MCF 10A (cell line): ENCODE measurements around the gene RBFOX1. TPM values are rescaled to one million over a fixed set of nuclear protein-coding genes. Genes with fewer than 3 reads are reported as not detected.

Source experiments
- BruUV-seq: library from RNA; stranded (reverse); fragments of 400-500 nt; replicated peaks from 2 replicates; lab custom pipeline; 2021; lab: Mats Ljungman, UMichigan
- CTCF ChIA-PET: fragments of 300-600 bp; sonication (Branson Sonifier 250); formaldehyde crosslinking; extraction: SDS; loops from one replicate; lab custom pipeline; 2021; ENCODE audit warnings: antibody characterized with exemption, inconsistent platforms; lab: Yijun Ruan, JAX
- POLR2A ChIA-PET: fragments of 300-600, 350-650 bp; sonication (Branson Sonifier 250); formaldehyde crosslinking; extraction: SDS; loops from one replicate; lab custom pipeline; 2020; ENCODE audit warnings: antibody characterized with exemption, inconsistent platforms; lab: Yijun Ruan, JAX
- DNase-seq: peaks from one replicate; pipeline ENCODE4 v3.0.0-alpha.2; 2018; ENCODE audit not compliant: unreplicated experiment
- H3K27ac Mint-ChIP-seq: one replicate; pipeline ENCODE4 v1.8.0; 2022; ENCODE audit warnings: mild to moderate bottlenecking, low read depth, mixed read lengths; ENCODE audit not compliant: unreplicated experiment
- H3K27me3 Mint-ChIP-seq: one replicate; pipeline ENCODE4 v1.8.0; 2022; ENCODE audit warnings: mixed read lengths; ENCODE audit not compliant: insufficient read depth, unreplicated experiment
- H3K36me3 Mint-ChIP-seq: one replicate; pipeline ENCODE4 v1.8.0; 2022; ENCODE audit warnings: mild to moderate bottlenecking, moderate library complexity, mixed read lengths; ENCODE audit not compliant: insufficient read depth, unreplicated experiment
- H3K4me1 Mint-ChIP-seq: one replicate; pipeline ENCODE4 v1.8.0; 2022; ENCODE audit warnings: mixed read lengths; ENCODE audit not compliant: insufficient read depth, unreplicated experiment
- H3K4me3 Mint-ChIP-seq: one replicate; pipeline ENCODE4 v1.8.0; 2022; ENCODE audit warnings: mild to moderate bottlenecking, moderate library complexity, mixed read lengths; ENCODE audit not compliant: unreplicated experiment
- H3K9me3 Mint-ChIP-seq: one replicate; pipeline ENCODE4 v1.8.0; 2022; ENCODE audit warnings: mixed read lengths; ENCODE audit not compliant: unreplicated experiment
- CTCF ChIP-seq: fragments of 200-600 bp; IDR thresholded peaks from one replicate; pipeline ENCODE4 v1.8.0; 2022; ENCODE audit warnings: antibody characterized with exemption, mild to moderate bottlenecking; ENCODE audit not compliant: unreplicated experiment
- intact Hi-C: fragments of 100-400 bp; cut with micrococcal nuclease; formaldehyde crosslinking; loops from 2 replicates; pipeline ENCODE4 v1.14.1; 2022
- total RNA-seq: library from RNA; stranded (reverse); gene quantifications from 2 replicates; pipeline ENCODE4 v1.2.3, GENCODE V29; 2022

The RBFOX1 gene
- total RNA-seq, 1 experiment from 2014 or later: not detected

GRCh38 chr16:7579454-7579853 is 246.8 kb downstream of the RBFOX1 start:
- no peaks in the 10 kb centered on the region for H3K27me3 Mint-ChIP-seq
- ChIA-PET CTCF (no interaction called here), POLR2A (no interaction called here)
- intact Hi-C loops: no loop called here
- H3K9me3 Mint-ChIP-seq: peaks cover 34% of the 10 kb centered on the region
- peaks cover 5% of the 10 kb centered on the region for H3K36me3 Mint-ChIP-seq
- TF ChIP-seq CTCF: no peak
- H3K4me1 Mint-ChIP-seq: no peaks in the 10 kb centered on the region
- H3K27ac Mint-ChIP-seq: no peak overlapping the region
- no peak for DNase-seq
- no TSS peak for BruUV-seq
- H3K4me3 Mint-ChIP-seq: no peak overlapping the region

- ChIA-PET CTCF (interaction anchor here (0.6 kb wide), 1 partner anchor 596 kb away, joined by 3 read pairs; no protein-coding TSS in a partner anchor), POLR2A (no interaction called here)
- peaks cover 48% of the 10 kb centered on the region for H3K9me3 Mint-ChIP-seq
- no TSS peak for BruUV-seq
- no peak for DNase-seq
- no peak overlapping the region for H3K27ac Mint-ChIP-seq
- TF ChIP-seq CTCF: no peak
- no peaks in the 10 kb centered on the region for H3K4me1 Mint-ChIP-seq
- peaks cover 5% of the 10 kb centered on the region for H3K36me3 Mint-ChIP-seq
- no peaks in the 10 kb centered on the region for H3K27me3 Mint-ChIP-seq
- no peak overlapping the region for H3K4me3 Mint-ChIP-seq
- intact Hi-C loops: no loop called here
Measured at GRCh38 chr16:7581175-7581574, 248.5 kb downstream of the RBFOX1 start.

GRCh38 chr16:7583396-7583795 is 250.8 kb downstream of the RBFOX1 start:
- Mint-ChIP-seq H3K27me3 (no peaks in the 10 kb centered on the region), H3K4me1 (no peaks in the 10 kb centered on the region), H3K9me3 (peaks cover 35% of the 10 kb centered on the region), H3K36me3 (no peaks in the 10 kb centered on the region), H3K27ac (no peak overlapping the region), H3K4me3 (no peak overlapping the region)
- intact Hi-C loops: no loop called here
- ChIA-PET POLR2A (no interaction called here), CTCF (no interaction called here)
- TF ChIP-seq CTCF: no peak
- BruUV-seq: no TSS peak
- DNase-seq: no peak

GRCh38 chr16:7584561-7584960 is 251.9 kb downstream of the RBFOX1 start:
- no peaks in the 10 kb centered on the region for H3K4me1 Mint-ChIP-seq
- CTCF ChIA-PET: interaction anchor here (0.6 kb wide), 1 partner anchor 14 kb away, joined by 4 read pairs; no protein-coding TSS in a partner anchor
- no peak for DNase-seq
- H3K4me3 Mint-ChIP-seq: no peak overlapping the region
- BruUV-seq: no TSS peak
- H3K27ac Mint-ChIP-seq: no peak overlapping the region
- POLR2A ChIA-PET: no interaction called here
- no peaks in the 10 kb centered on the region for H3K36me3 Mint-ChIP-seq
- intact Hi-C loops: no loop called here
- H3K9me3 Mint-ChIP-seq: peaks cover 23% of the 10 kb centered on the region
- no peaks in the 10 kb centered on the region for H3K27me3 Mint-ChIP-seq
- TF ChIP-seq CTCF: no peak
